IPS-18c (cell line): ENCODE data around the gene TNFRSF18.
"Not testable (repeated sequence)": the region's sequence is repeated elsewhere in the genome, so short reads cannot be mapped to it uniquely, and the experiment has no call there.

Experiments used
- H3K4me3 ChIP-seq: 2 replicates; pipeline ENCODE4 v1.7.0; 2013; ENCODE audit warnings: low read depth, mild to moderate bottlenecking, low read length, moderate library complexity; ENCODE audit not compliant: insufficient read depth
- H3K9me3 ChIP-seq: one replicate; pipeline ENCODE4 v1.6.1; 2013; ENCODE audit warnings: mild to moderate bottlenecking, low read length, moderate library complexity; ENCODE audit not compliant: control insufficient read depth, insufficient read depth

TNFRSF18 gene

DNA sequence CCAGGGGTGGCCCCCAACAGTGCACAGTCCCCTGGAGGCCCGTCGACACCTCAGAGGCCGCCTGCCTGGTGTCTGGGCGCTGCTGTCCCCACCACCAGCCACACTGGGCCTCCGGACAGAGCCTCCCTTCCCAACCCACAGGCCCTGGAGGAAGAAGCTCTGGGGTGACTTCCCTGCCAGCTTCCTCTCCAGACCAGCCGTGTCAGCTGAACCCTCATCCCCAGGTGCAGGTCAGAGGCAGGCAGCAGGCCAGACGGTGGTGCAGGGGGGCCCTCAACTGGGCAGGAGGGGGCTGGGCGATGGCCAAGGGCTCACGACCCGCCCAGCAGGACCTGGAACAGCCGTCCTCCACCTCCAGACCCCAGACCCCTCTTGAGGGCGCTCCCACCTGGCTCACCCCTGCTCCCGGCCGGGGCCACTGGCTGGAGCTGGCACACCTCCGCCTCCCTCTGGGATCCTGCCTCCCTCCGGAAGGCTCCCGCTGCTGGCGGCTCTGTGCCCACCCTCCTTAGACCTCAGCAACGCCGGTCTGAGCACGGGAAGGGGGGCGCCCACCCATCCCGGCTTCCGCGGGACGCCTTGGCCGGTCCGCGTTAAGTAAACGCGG lies 520 bp downstream of the TNFRSF18 start:
- Histone ChIP-seq H3K4me3 (peak overlapping the region; percentile 24; the same call in 1 of the 2 replicates), H3K9me3 (no peaks in the 10 kb centered on the region)

DNA sequence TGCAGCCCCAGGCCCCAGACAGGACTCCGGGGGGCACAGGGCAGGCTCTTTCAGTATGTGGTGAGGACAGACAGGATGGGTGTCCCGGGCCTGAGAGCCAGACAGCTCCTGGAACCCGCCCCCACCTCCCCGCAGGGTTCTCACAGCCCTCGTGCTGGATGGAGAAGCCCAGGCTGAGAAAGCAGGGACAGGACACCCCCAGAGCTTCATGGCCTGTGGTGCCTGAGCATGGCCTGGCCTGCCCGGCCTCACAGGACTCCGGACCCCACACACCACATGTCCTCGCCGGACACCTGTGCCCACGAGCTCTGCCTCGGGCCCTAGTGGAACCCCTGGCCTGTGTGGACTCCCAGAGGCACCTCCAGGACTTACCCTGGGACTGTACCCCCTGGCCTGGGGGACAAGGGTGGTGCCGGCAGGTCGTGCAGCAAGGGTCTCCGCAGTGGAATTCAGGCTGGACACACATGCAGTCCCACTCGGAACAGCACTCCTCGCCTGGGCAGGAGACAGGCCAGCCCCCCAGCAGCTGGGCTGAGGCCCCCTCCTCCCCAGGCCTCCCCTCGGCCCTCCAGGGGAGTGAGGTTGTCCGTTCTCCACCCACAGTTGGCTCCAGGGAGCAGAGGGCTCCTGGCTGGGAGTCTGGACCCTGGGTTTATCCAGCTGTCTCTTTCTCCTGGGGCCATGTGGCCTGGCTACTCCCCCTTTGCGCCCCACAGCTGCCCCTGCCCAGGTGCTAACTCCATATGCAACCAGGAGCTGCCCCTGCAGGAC lies 1.2 kb downstream of the TNFRSF18 start:
- H3K4me3 ChIP-seq: no peak overlapping the region
- no peaks in the 10 kb centered on the region for H3K9me3 ChIP-seq

DNA sequence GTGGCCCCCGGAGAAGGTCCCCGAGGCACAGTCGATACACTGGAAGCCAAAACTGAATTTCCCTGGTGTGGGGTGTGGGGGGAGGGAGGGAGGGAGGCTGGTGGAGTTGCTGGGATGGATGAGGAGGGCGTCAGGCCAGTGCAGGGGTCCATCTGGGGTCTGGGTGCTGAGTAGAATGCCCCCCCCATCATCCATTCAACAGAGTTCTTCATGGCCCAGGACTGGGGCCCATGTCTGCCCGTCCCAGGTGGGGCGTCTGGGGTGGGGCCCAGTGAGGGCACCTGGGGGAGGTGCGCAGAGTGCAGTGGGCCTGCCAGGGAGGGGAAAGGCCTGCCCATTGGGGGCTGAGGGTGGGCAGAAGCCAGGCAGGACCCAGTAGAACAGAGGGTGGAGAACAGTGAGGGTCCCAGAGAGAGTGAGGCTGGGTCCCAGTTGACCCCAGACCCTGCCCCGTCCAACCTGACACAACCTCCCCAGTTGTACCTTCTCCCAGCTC lies 1.9 kb downstream of the TNFRSF18 start:
- H3K4me3 ChIP-seq: no peak overlapping the region
- H3K9me3 ChIP-seq: no peaks in the 10 kb centered on the region

GRCh38 chr1:1203561-1204424 lies 2.6 kb downstream of the TNFRSF18 start:
- no peaks in the 10 kb centered on the region for H3K9me3 ChIP-seq

GRCh38 chr1:1202831-1203560 lies 3.4 kb downstream of the TNFRSF18 start:
- H3K9me3 ChIP-seq: no peaks in the 10 kb centered on the region
- H3K4me3 ChIP-seq: no peak overlapping the region

More at GRCh38 chr1:1203561-1204424, 2.6 kb downstream of the TNFRSF18 start:
- H3K4me3 ChIP-seq: no peak overlapping the region

DNA sequence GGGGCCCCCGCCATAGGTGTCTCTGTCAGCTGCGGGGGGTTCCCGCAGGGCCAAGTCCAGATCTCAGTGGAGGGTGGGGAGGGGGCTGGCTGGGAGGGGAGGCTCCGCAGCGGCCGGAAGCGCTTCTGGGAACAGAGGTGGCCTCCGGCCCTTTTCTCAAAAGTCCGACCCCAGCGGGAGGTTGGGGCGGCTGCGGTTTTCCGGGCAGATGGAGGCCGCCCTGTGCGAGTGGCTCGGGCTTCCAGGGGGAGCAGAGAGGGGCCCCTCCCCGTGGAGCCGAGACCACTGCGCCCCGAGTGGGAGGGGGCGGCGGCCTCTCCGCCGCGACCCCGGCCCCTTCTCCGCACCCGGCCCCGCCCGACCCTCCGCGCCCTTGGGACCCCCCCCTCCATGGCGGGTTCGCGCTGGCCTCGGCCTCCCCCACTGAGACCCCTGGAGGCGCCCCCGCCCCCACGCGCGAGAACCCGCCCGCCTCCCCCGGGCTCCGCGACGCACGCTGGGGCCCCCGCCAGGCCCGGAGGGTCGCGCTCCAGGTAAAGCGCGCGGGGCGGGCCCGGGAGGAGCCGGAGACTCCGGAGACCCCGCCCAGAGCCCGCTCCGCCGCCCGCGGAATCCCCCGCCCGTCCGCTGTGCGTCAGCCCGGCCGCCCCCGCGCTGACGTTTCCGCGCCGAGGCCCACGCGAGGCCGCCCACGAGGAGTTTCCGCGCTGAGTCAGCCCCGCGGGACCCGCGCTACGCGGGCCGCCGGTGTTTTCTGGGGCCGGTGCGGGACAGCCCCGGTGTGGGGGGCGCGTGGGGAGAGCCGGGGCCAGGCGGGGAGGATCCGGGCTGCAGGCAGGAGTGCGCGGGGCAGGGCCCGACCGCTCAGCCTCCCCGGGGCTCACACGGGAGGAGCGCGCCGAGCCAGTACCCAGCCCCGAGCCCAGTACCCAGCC lies 5.2 kb downstream of the TNFRSF18 start:
- H3K4me3 ChIP-seq: peak overlapping the region; percentile 51; the same call in 1 of the 2 replicates
- no peaks in the 10 kb centered on the region for H3K9me3 ChIP-seq

GRCh38 chr1:1199961-1200875 lies 6.2 kb downstream of the TNFRSF18 start:
- no peaks in the 10 kb centered on the region for H3K9me3 ChIP-seq
- H3K4me3 ChIP-seq: no peak overlapping the region; the same call in 1 of the 2 replicates

GRCh38 chr1:1199141-1199960 lies 7.0 kb downstream of the TNFRSF18 start:
- H3K4me3 ChIP-seq: no peak overlapping the region
- no peaks in the 10 kb centered on the region for H3K9me3 ChIP-seq

DNA sequence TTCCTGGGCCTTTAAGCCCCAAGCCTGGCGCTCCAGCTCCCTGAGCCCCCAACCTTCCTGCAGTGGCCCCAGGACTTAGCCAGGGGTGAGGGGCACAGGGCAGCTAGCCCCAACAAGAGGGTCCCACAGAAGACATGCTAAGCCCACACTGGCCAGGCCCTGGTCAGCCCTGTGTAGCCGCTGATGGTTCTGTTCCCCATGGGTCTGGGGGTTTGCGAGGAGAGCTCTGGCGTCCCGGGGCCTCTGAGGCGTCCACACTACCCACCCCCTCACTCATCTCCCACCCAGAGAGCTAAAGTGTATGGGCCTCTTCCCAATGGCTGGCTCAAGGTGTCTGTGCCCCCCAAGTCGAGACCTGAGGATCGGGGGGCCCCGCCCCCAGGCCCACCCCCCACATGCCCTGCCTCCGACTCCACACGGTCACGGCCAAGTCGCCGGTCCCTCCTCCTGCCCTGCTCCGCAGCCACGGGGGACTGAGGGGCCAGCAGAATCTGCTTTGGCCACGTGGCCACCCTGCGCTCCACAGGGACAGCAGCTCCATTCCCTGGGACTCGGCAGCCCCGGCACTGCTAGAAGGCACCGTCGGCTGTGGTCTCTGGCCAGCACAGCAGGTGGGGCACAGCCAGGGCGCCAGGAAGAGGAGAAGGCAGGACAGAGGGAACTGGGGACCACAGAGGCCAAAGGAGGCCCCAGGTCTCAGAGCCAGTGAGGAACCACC lies 7.8 kb downstream of the TNFRSF18 start:
- H3K9me3 ChIP-seq: no peaks in the 10 kb centered on the region
- no peak overlapping the region for H3K4me3 ChIP-seq

DNA sequence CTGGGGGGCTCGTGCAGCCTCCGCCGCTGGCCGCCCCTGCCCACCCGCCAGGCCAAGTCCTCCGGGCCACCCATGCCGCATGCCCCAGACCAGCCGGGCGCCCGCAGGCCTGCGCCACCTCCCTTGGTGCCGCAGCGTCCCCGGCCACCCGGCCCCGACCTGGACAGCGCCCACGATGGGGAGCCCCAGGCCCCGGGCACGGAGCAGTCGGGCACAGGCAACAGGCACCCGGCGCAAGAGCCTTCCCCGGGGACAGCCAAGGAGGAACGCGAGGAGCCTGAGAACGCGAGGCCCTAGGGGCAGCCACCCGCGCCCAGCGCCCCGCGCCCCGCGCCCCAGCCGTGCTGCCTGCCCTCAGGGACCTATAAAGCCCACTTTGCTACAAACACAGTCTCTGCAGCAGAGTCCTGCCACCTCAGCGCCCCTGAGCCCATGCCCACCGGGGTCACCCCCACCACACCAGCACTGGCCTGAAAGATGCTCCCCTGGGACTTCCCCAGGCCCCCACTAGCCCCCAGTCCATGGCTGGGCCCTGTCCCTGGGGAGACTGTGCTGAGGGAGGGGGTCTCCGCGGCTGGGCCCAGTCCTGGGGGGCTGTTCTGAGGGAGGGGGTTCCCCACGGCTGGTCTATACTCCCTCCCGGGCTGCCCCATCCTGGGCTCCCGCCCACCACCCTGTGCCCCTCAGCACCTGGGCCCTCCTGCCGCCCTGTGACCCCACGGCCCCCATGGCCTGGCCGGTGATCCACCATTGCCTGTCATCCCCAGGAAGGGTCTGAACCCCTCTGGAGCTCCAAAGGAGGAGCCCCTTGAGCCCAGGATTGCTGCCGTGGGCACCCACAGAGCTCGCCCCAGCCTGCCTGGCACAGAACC lies 8.6 kb downstream of the TNFRSF18 start:
- H3K9me3 ChIP-seq: no peaks in the 10 kb centered on the region
- no peak overlapping the region for H3K4me3 ChIP-seq

DNA sequence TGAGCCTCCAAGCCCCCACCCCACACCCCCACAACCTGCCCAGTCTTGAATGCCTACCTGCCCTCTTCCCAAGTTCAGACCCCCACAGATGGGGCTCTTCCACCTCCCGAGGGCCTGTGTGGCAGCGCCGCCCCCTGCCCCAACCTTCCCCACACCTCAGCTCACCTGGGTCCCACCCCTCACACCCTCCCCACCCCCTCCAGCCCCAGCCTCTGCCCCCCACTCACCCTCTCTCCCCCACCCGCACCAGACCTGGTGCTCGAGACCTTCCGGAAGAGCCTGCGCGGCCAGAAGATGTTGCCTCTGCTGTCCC lies 9.2 kb downstream of the TNFRSF18 start:
- Histone ChIP-seq H3K4me3 (no peak overlapping the region), H3K9me3 (no peaks in the 10 kb centered on the region)

DNA sequence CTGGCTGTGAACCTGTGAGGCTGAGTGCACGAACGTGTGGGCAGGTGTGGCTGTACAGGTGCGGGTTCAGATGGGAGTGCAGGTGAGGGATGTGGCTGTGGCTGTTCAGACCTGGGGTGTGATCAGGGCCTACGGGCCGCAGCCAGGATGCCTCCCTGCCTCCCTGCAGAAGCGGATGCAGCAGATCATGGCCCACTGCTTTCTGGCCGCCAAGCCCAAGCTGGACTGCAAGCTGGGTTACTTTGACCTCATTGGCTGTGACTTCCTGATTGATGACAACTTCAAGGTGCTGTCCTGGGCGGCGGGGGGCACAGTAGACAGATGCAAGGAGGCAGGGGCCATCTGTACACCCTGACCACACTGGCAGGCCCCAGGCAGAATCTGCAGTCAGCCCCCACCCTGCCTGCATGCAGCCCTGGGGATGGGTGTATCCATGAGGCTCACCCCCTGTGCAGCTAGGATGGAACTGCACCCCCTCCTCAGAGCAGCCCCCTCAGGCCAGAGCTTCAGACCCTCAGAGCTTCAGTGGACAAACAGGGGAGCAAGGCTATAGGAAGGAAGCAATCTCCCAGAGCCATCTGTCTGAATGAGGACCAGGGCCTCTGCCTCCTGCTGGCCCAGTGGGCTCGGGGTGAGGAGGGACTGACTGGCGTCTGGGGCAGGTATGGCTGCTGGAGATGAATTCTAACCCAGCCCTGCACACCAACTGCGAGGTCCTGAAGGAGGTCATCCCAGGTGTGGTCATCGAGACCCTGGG lies 9.8 kb downstream of the TNFRSF18 start:
- Histone ChIP-seq H3K9me3 (no peaks in the 10 kb centered on the region), H3K4me3 (no peak overlapping the region)

DNA sequence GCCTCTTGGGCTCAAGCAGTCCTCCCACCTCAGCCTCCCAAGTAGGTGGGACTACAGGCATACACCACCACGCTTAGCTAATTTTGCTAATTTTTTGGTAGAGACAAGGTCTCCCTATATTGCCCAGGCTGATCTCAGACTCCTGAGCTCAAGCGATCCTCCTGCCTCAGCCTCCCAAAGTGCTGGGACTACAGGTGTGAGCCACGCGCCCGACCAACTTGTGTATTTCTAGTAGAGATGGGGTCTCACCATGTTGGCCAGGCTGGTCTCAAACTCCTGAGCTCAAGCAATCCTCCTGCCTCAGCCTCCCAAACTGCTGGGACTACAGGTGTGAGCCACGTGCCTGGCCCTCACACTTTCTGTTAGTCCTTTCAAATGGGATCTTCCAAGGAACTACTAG lies 10.7 kb downstream of the TNFRSF18 start:
- H3K4me3 ChIP-seq, H3K9me3 ChIP-seq: not testable (repeated sequence)
